ENCODE results near the gene GRIP1.

GRCh38 chr12:66387117-66387516, 291.8 kb downstream of the GRIP1 start:
- TF ChIP-seq POLR2AphosphoS5 (IDR thresholded peaks at IDR 0.05), result no peak
- TF ChIP-seq CTCF (IDR thresholded peaks at IDR 0.05), result no peak
- no peak for TF ChIP-seq POLR2A (IDR thresholded peaks at IDR 0.05)
- TF ChIP-seq EP300 (IDR thresholded peaks at IDR 0.05), result no peak
